Prostate gland (tissue), 2 donors: ENCODE data around the gene KIF12. TPM values are rescaled to one million over a fixed set of nuclear protein-coding genes. Genes with fewer than 3 reads are reported as not detected.

ENCODE experiments used
- DNase-seq: peaks from one replicate; pipeline ENCODE4 v3.0.0-alpha.2; 2019; ENCODE audit warnings: low spot score
- H3K27ac ChIP-seq, 2 donors: fragments of 200-600 bp; sonication (generic); 2 replicates each; pipeline ENCODE4 v1.5.1; 2017 to 2019
- H3K27me3 ChIP-seq: fragments of 200-600 bp; sonication (generic); replicated peaks from 2 replicates; pipeline ENCODE4 v1.5.1; 2019; ENCODE audit not compliant: insufficient read depth
- H3K36me3 ChIP-seq, 2 donors: fragments of 200-600 bp; sonication (generic); 1 replicate in 1 of 2; 2 replicates in 1 of 2; pipeline versions ENCODE4 v1.5.1 to v1.8.1; 2017 to 2019
- H3K4me1 ChIP-seq: fragments of 200-600 bp; sonication (generic); replicated peaks from 2 replicates; pipeline ENCODE4 v1.5.1; 2019
- H3K4me3 ChIP-seq, 2 donors: fragments of 200-600 bp; sonication (generic); 2 replicates each; pipeline ENCODE4 v1.5.1; 2017 to 2019
- H3K9me3 ChIP-seq: fragments of 200-600 bp; sonication (generic); 2 replicates; pipeline ENCODE4 v1.5.1; 2017
- POLR2A ChIP-seq: fragments of 450-650 bp; IDR thresholded peaks from one replicate; pipeline ENCODE4 v1.6.1; 2016; ENCODE audit warnings: antibody characterized with exemption, mild to moderate bottlenecking
- POLR2AphosphoS5 ChIP-seq: sonication (generic); formaldehyde crosslinking; IDR thresholded peaks from one replicate; pipeline ENCODE4 v1.6.1; 2017; ENCODE audit warnings: antibody characterized with exemption
- WGBS: methylation state at CpG from one replicate; pipeline ENCODE4 v1.1.5; 2018; 5-methylcytosine and 5-hydroxymethylcytosine counted together
- intact Hi-C: fragments of 100-400 bp; cut with DNase I; formaldehyde crosslinking; loops from one replicate; pipeline ENCODE4 v1.14.2; 2022
- total RNA-seq, 2 donors: library from RNA; depleted of rRNA; stranded (reverse); fragments of >200 nt; gene quantifications; one replicate each; pipeline ENCODE4 v1.1.0, GENCODE V29; 2016
- TF ChIP-seq, protein P1 (sequence below), 4 experiments: fragments of 200-600 bp in 2 of 4; fragments of 450-650 bp in 2 of 4; sonication (generic) in 2 of 4; IDR thresholded peaks; 1 replicate in 3 of 4; 2 replicates in 1 of 4; pipeline ENCODE4 v1.5.1; 2016 to 2019; ENCODE audit warnings: antibody characterized with exemption in 4 of 4, mild to moderate bottlenecking in 2 of 4, moderate library complexity in 2 of 4

The KIF12 gene
- total RNA-seq, 2 donors from 2014 or later, result 8.4 to 21.5 TPM

GRCh38 chr9:114049441-114050225 is 49.5 kb downstream of the KIF12 start:
- intact Hi-C loops, result no loop called here
- no peak for DNase-seq
- no peak overlapping the region for H3K4me3 ChIP-seq
- WGBS, result 94% methylated on average over 40 of the region's 40 CpGs
- H3K9me3 ChIP-seq, result no peaks in the 10 kb centered on the region
- H3K4me1 ChIP-seq, result no peaks in the 10 kb centered on the region
- TF ChIP-seq POLR2A (no peak), POLR2AphosphoS5 (no peak)
- TF ChIP-seq, protein P1, sequence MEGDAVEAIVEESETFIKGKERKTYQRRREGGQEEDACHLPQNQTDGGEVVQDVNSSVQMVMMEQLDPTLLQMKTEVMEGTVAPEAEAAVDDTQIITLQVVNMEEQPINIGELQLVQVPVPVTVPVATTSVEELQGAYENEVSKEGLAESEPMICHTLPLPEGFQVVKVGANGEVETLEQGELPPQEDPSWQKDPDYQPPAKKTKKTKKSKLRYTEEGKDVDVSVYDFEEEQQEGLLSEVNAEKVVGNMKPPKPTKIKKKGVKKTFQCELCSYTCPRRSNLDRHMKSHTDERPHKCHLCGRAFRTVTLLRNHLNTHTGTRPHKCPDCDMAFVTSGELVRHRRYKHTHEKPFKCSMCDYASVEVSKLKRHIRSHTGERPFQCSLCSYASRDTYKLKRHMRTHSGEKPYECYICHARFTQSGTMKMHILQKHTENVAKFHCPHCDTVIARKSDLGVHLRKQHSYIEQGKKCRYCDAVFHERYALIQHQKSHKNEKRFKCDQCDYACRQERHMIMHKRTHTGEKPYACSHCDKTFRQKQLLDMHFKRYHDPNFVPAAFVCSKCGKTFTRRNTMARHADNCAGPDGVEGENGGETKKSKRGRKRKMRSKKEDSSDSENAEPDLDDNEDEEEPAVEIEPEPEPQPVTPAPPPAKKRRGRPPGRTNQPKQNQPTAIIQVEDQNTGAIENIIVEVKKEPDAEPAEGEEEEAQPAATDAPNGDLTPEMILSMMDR (IDR thresholded peaks at IDR 0.05), result no peak
- no peak overlapping the region for H3K27ac ChIP-seq
- H3K27me3 ChIP-seq, result no peaks in the 10 kb centered on the region
- peaks cover 0 to 10% of the 10 kb centered on the region in 2 donors for H3K36me3 ChIP-seq

DNA sequence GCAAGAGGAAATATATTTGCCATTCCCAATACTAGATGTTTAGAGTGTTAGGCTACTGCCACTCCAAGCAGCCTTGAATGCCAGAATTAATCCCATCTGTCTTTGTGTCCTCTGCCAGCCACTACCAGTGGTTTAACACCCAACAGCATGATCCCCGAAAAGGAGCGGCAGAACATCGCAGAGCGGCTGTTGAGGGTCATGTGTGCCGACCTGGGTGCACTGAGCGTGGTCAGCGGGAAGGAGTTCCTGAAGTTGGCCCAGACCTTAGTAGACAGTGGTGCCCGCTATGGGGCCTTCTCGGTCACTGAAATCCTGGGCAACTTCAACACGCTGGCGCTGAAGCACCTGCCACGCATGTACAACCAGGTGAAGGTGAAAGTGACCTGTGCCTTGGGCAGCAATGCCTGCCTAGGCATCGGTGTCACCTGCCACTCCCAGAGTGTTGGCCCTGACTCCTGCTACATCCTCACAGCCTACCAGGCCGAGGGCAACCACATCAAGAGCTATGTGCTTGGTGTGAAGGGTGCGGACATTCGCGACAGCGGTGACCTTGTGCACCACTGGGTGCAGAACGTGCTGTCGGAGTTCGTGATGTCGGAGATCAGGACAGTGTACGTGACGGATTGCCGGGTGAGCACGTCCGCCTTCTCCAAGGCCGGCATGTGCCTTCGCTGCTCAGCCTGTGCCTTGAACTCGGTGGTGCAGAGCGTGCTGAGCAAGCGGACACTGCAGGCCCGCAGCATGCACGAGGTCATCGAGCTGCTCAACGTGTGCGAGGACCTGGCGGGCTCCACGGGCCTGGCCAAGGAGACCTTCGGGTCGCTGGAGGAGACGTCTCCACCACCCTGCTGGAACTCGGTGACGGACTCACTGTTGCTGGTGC is 50.3 kb downstream of the KIF12 start:
- 96% methylated on average over 44 of the region's 44 CpGs for WGBS
- no peak for DNase-seq
- H3K9me3 ChIP-seq, result no peaks in the 10 kb centered on the region
- peaks cover 0 to 10% of the 10 kb centered on the region in 2 donors for H3K36me3 ChIP-seq
- TF ChIP-seq, protein P1 (IDR thresholded peaks at IDR 0.05), result no peak
- TF ChIP-seq POLR2AphosphoS5, result no peak
- TF ChIP-seq POLR2A, result no peak
- no peaks in the 10 kb centered on the region for H3K4me1 ChIP-seq
- intact Hi-C loops, result no loop called here
- H3K27ac ChIP-seq, result no peak overlapping the region
- no peaks in the 10 kb centered on the region for H3K27me3 ChIP-seq
- H3K4me3 ChIP-seq, result no peak overlapping the region

GRCh38 chr9:114047717-114048116 is 51.4 kb downstream of the KIF12 start:
- WGBS, result 75% methylated on average over 3 of the region's 3 CpGs
- intact Hi-C loops, result no loop called here

GRCh38 chr9:114046875-114047274 is 52.2 kb downstream of the KIF12 start:
- intact Hi-C loops, result no loop called here
- H3K9me3 ChIP-seq, result no peaks in the 10 kb centered on the region
- H3K4me3 ChIP-seq, result no peak overlapping the region
- H3K36me3 ChIP-seq, result peaks cover 0 to 10% of the 10 kb centered on the region in 2 donors
- DNase-seq, result no peak
- H3K4me1 ChIP-seq, result no peaks in the 10 kb centered on the region
- no peak overlapping the region for H3K27ac ChIP-seq
- WGBS, result 88% methylated on average over 1 of the region's 1 CpG
- TF ChIP-seq, protein P1 (IDR thresholded peaks at IDR 0.05), result no peak
- no peak for TF ChIP-seq POLR2A
- no peak for TF ChIP-seq POLR2AphosphoS5
- H3K27me3 ChIP-seq, result no peaks in the 10 kb centered on the region

More at GRCh38 chr9:114047717-114048116, 51.4 kb downstream of the KIF12 start:
- Histone ChIP-seq H3K9me3 (no peaks in the 10 kb centered on the region), H3K4me1 (no peaks in the 10 kb centered on the region), H3K27ac (no peak overlapping the region), H3K36me3 (peaks cover 0 to 10% of the 10 kb centered on the region in 2 donors), H3K27me3 (no peaks in the 10 kb centered on the region), H3K4me3 (no peak overlapping the region)
- no peak for TF ChIP-seq POLR2A
- TF ChIP-seq, protein P1 (IDR thresholded peaks at IDR 0.05), result no peak
- no peak for TF ChIP-seq POLR2AphosphoS5
- no peak for DNase-seq
